T-helper 1 cell (primary cell): Measurements from ENCODE around the gene TM9SF2.

Experiments
- DNase-seq, 5 donors: peaks; one replicate each; pipeline ENCODE4 v3.0.0-alpha.2; 2012 to 2020

TM9SF2 gene

GRCh38 chr13:99582511-99582910 is 81.2 kb downstream of the TM9SF2 start:
- no peak for DNase-seq

DNA sequence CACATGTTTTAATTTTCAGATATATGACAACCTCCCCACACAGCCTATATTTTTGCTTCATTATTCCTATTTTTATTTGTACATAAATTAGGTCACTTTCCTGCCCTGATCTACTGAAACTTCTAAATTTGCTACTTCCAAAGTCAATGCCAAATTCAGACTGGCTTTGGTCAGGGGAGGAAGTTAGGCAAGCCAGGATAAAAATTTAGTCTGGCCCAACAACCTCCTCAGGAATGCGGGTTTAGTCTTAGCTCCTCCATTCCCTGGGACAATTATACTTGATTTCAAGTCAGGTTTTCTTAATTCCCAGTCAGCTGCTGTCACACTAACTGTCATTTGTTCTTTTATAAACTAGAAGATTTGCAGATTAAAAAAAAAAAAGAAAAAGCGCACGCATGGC is 84.3 kb downstream of the TM9SF2 start:
- no peak for DNase-seq

DNA sequence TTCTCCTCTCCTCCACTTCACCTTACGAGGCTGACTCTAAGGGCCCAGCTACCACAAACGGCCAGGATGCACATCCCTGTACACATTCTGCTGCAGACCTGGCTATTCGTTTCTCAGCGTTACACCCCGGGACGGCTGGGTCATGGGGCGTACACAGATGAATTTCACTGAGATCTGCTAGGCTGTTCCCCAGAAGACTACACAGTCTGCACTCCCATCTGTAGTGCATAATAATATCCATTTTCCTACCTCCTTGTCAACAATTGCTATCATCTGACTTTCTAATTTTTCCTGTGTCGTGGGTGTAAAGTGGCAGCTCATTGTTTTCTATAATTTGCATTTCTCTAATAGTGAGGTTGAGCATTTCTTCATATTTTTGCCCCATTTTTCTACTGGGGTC is 85.7 kb downstream of the TM9SF2 start:
- DNase-seq, result no peak

DNA sequence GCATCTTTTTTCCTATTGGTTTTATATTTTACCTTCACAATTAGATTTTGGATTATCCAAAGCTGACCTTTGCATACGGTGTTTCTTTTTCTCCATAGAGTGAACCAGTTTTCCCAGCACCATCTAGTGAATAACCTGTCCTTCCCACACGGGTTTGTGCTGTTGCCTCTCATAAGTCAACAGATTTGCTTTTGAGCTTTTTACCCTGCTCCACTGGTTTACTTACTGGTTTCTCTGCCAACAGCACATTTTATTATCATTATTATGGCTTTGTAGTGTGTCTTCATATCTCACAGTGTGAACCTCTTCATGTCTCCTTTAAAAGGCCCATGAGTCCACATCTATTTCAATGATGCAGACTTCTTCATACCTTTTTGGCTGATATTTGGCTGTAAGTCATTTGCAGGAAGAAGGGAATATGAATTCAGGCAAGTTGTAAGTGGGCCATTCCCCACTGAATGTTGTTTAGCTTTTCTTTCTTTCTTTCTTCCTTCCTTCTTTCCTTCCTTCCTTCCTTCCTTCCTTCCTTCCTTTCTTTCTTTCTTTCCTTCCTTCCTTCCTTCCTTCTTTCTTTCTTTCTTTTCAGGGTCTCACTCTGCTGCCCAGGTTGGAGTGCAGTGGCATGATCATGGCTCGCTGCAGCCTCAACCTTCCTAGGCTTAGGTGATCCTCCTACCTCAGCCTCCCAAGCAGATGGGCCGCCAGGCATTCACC is 86.8 kb downstream of the TM9SF2 start:
- DNase-seq, result no peak

DNA sequence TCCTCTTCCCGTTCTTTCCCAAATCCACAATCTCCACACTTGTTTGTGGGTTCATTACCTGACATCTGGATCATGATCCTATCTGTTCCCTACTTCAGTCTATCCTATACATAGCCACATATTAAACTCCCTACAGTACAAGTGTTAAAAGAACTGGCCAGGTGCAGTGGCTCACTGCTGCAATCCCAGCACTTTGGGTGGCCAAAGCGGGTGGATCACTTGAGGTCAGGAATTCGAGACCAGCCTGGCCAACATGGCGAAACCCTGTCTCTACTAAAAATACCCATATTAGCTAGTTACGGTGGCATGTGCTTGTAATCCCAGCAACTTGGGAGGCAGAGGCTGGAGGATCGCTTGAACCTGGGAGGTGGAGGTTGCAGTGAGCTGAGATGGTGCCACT is 88.3 kb downstream of the TM9SF2 start:
- DNase-seq, result no peak

DNA sequence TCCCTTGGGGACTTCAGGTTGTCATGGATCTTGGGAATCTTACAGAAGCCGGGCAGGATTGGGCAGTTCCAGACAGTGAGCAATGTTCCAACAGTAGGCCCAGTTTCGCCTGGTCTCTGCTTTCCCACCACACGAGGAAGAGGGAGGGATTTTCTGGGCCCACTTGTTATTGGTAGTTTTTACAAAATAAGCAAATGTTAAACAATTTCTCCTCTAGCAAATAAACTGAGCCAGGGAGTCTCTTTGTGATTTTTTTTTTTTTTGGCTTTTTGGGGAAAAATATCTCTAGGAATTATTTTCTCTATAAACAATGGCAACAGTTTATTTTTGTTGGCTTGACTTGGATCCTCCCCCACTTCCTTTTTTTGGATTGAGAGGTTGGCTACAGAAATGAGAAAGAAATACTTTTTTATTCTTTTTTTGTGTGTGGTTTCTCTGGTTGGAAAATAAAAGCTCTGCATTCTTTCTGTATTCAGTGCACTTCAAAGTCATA is 89.3 kb downstream of the TM9SF2 start:
- DNase-seq, result no peak

DNA sequence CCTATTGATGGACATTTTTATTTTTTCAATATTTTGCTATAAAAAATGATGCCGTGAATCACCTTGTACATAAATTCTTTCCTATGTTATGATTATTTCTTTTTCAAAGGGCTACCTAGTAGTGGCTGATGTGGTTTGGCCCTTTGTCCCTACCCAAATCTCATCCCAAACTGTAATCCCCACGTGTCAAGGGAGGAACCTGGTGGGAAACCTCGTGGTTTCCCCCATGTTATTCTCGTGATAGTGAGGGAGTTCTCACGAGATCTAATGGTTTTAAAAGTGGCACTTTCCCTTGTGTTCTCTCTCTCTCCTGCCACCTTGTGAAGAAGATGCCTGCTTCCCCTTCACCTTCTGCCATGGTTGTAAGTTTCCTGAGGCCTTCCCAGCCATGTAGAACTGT is 94.9 kb downstream of the TM9SF2 start:
- DNase-seq, result no peak

- DNase-seq, result no peak
Observed at GRCh38 chr13:99600318-99600717, 99.0 kb downstream of the TM9SF2 start.

DNA sequence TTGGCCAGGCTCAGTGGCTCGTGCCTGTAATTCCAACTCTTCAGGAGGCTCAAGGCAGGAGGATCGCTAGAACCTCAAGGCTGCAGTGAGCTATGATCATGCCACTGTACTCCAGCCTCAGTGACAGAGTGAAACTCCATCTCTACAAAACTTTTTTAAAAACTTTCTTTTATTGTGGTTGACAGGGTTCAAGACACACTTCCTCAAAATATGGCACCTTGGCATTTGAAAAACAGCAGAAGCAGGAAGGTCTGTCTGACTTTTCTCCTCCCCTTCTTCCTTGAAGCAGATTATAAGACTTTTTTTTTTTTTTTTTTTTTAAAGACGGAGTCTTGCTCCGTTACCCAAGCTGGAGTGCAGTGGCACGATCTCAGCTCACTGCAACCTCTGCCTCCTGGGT is 100.3 kb downstream of the TM9SF2 start:
- DNase-seq, result peak in 1 of 5 donors; percentile 59

DNA sequence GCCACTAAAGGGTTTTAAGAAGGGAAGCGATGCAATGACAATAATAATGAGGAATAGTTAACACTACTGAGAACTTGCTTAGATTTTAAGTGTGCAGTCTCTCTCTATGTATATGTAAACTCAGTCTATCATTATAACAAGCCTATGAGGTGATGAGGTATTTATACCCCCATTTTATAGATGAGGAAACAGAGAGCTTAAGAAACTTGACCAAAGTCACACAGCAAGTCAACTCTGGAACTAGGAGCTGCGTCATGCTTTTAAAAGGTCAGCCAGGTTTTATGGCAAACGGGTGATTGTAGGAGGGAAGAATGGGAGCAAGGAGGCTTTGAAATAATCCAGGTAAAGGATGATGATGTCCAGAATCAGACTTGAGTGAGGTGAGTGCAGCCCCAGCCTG is 103.4 kb downstream of the TM9SF2 start:
- no peak for DNase-seq

DNA sequence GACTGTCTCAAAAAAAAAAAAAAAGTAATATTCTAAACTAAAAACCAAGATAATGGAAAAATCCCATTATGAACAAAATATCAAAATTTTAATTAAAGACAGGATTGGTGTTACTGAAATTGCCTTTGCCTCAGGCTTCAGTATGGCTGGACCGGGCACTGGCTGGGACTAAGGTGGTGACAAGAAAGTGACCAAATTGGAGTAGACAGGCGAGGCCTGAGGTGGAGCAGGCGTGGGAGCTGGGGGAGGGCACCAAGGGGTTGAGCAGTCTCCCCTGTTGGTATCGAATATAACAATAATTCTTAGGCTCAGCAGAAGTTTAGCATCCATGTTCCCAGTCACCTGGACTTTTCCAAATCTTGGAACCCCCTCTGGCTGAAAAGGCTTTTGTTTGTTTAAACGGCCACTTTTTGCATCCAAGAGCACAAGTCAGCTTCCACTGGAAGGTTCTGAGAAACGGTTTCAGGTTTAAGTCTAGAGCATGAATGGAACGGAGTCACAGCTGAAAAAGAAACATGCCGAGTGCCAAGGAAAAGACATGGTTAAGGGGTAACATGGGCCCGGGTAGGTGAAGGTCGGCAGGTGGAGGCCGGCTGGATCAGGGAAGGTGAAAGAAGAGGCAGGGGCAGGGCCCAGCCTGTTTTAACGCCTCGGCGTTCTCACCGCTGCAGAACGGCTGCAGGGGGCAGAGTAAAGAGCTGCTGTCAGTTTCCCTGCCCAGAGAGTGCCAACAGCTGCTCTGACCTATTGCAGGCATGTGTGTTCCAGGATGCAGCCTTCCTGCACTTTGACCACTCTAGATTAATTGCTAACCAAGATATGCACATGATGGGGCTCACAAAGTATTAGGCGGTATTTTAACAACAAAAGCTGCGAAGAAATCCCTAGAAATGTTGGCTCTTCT is 104.4 kb downstream of the TM9SF2 start:
- DNase-seq, result peak in 4 of 5 donors; percentile 28 to 66 (median 34)

GRCh38 chr13:99606324-99607066 is 105.2 kb downstream of the TM9SF2 start, which contains the start of gene CLYBL:
Gene CLYBL (plus strand): TSS chr13:99606690.
- peak; percentile 84 to 90 (median 88) for DNase-seq

DNA sequence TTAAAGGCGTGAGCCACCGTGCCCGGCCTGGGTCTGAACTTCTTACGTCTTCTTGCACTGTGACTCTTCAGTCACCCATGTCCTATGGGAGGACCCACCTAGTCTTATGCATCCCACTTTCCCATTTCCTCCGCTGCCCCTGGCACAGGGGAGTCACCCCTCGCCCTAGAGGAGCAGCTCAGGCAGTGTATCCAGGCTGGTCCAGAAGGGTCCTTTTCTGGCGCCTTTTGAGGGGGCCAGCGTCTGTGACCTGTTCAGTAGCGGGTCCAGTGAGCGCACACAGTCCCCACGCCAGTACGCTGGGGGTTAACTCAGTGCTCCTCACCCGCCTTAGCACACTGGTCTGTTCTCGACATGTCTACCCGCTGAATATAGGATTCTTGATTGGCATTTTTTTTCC is 107.1 kb downstream of the TM9SF2 start:
- DNase-seq, result no peak

DNA sequence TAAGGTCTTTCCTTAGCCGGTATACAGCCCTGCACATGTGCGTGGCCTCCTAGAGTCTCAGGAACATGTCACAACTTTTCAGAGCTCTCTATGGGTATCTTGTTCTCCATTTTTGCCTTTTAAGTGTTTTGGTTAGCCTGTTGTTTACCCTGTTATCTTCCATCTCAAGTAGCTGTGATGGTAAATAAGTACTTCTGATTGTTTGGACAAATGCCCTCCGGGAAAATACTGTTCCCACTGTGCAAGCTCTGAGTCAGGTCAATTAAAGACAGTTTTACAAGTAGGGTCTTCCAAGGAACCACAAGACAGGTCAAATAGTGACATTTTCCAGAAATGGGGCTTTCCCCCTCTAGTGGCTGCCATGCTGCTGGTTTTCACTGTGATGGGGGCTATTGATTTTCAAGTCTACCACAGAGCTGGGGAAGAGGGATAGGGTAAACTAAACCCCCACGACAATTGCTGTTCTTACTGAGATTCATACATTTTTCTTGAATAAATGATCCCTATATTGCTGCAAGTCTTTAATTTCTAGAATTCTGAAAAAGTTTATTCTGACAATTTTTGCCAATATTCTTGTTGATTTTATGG is 109.5 kb downstream of the TM9SF2 start:
- no peak for DNase-seq
